NCI-H2029 (cell line): Measurements from ENCODE around the gene MN1.

Experiments
- DNase-seq: peaks from one replicate; lab custom pipeline; 2025; lab: John Stamatoyannopoulos, UW

Gene MN1

GRCh38 chr22:27785831-27786230, 15.7 kb downstream of the MN1 start:
- DNase-seq = no peak

DNA sequence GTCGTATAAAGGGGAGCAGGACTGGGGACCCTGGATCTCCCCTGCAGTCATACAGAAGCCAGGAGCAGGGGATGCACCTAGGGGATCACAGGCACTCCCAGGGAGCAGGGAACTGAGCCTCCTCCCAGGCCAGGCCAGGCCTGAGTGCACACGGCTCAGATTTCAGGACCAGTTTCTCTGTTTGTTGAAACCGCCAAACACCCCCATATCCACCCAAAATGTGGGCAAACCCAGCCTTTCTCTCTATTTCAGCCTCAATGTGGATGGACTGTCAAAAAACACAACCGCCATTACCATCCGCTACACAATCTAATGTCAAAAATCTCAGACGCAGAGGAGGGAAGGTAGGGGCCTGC, 17.5 kb downstream of the MN1 start:
- DNase-seq = no peak

DNA sequence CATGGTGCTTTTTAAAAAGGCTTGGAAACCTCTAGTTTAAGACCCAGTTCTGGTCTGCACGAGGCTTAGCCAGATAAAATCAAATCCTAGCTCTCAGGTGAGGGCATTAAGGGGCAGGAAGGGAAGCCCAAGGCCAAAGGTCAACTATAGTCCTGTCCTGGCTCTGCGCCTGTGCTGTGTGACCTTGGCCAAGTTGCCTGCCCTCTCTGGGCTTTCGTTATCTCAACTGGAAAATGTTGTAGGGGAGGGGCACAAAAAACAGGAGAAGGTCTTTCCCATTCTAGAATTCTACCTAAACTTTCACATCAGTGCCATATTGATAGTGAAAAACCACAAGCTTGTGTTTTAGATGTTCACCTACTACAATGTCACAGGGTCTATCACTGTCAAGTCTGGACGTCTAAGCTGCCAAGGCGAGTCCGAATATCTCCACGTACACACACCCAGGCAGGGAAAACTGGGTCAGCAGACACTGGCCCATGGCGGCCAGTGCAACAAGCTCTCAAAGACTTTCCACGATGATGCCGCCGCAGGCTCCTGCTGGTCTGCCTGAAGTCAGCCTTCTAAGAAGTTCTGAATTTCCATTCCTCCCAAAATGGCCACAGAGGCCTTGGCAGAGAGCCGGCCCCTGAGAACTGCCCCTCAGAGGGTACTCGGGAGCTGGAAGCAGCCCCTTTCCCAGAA, 18.0 kb downstream of the MN1 start:
- DNase-seq = no peak

DNA sequence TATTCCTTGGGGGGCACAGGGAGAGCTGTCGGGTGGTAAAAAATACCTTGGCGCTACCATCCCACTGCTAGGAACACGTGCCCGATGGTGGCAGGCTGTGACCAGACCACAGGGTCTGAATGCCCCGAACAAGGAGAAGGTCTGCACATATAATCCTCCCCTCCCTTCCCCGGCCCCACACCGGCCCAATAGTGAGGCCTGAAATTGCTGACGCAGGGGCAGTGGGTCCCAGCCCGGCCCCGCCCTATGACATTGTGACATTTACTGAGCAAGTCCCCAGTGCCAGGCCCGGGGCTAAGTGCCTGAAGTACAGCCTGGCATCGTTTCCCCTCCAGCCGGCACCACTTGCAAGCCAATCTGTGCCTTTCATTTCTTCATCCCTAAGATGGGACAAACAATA, 19.5 kb downstream of the MN1 start:
- DNase-seq = no peak

GRCh38 chr22:27780161-27780575, 21.4 kb downstream of the MN1 start:
- no peak for DNase-seq

- no peak for DNase-seq
Measured at GRCh38 chr22:27779643-27780042, 21.9 kb downstream of the MN1 start.

DNA sequence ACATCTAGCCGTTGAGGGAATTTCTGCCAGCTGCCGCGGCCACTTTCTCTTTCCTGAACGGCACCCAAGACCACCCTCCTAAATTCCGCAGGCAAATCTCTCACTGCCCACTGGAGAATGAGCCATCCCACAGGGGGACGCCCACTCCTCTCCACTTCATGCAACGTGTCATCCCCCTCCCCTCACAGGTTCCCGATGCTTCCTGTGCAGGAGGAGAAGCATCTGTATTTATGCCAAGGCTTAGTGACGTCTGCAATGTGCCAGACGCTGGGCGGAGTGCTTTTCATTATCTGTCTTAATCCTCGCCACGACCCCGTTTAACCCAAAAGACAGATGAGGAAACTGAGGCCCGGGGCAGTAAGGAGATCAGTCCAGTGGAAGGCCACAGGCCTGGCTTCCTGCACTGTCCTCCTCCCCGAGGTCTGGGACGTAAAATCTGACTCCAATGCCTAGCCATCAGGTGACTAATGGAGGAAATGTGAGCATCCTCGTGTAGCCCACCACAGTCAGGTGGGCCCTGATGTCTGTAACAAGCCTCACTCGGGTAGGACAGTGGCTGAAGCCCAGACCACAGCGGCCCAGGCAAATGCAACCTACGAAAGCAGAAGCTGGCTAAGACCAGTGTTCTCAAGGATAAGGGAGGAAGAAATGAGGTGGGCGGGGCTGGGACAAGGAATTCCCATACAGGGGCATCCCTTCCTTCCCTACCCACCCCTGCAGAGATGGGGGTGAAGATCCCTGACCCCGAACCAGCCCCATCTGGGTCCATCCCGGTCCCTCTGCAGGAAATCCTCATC, 23.1 kb downstream of the MN1 start:
- DNase-seq = no peak

GRCh38 chr22:27777128-27777527, 24.4 kb downstream of the MN1 start:
- DNase-seq = no peak

DNA sequence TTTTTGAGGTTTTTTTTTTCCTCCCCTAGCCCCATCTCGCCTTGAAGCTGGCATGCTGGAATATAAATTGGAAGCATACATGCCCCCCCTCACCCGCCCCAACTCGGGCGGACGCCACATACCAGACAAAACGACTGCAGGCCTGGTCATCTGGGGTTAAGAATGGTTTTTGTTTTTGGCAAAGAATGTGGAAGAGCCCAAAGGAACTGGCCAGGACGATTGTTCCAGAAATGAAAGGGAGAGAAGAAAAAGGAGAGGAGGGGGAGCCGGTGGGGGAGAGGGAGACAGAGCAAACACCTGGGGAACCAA, 25.0 kb downstream of the MN1 start:
- DNase-seq = no peak

DNA sequence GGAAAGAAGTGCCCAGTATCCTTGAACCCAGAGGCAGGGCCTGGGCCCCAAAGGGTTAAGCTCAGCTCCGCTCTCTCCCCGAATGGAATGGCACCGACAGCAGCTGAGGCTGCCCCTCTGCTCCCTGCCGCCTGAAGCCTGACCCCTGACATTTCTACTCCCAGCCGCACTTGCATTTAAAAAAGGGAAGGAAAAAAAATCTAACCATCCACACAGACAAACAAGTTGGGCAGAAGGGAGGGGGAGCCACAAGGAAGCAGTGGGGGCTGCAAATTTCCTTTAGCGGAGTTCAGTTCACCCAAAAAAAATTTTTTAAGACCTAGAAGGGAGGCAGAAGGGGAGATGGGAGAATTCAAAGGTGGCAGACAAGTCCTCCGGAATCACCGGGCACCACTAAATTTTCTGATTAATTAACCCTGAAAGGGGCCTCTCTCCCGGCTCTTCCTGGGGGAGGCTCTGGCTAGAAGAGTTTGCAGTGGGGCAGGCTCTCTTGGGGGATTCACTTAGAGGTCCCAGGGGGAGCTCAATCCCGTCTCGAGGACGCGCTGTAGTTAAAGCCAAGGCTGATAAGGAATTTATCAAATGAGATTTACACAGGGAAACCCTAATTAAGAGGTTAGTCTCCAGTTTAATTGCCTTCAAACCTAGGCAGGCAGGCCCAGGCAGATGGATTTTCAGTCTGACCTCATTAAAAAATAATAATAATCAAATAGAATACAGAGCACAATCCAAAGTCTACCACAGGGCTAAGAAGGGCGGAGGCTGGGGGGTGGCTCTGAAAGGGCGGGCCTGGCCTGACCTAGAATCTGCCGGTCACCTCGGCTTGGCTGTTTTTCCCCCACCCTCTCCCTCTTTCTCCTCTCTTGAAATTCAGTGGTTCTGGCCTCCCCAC, 25.6 kb downstream of the MN1 start:
- no peak for DNase-seq

DNA sequence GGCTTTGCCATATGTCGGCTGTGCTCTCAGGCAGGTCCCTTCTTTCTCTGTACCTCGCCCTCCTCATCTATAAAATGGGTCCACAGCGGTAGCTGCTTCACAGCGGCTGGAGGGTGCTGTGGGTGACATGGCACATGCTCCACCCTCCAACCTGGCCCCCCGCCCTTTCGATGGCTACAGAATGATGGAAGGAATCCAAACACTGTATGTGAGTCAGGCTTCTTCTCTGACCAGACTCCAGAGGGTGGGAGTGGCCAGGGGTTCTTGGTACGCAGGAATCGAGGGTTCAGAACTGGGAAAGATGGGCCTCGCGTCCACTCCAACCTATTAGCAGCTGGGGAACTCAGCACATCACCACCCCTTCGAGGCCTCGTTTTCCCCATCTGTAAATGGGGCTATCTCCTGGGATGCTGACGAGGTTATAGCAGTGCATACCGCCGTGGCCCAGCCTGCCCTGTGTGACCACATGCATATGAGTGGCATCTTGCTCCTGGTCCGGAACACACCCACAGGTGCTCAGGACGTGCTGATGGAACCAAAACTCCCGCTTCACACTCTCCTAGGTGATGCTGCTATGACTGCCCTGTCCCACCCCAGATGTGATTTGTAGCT, 26.4 kb downstream of the MN1 start:
- DNase-seq = no peak

- no peak for DNase-seq
Measured at GRCh38 chr22:27774200-27774599, 27.4 kb downstream of the MN1 start.

- no peak for DNase-seq
Measured at GRCh38 chr22:27772984-27773498, 28.5 kb downstream of the MN1 start.

GRCh38 chr22:27772081-27772983, 29.2 kb downstream of the MN1 start:
- no peak for DNase-seq

DNA sequence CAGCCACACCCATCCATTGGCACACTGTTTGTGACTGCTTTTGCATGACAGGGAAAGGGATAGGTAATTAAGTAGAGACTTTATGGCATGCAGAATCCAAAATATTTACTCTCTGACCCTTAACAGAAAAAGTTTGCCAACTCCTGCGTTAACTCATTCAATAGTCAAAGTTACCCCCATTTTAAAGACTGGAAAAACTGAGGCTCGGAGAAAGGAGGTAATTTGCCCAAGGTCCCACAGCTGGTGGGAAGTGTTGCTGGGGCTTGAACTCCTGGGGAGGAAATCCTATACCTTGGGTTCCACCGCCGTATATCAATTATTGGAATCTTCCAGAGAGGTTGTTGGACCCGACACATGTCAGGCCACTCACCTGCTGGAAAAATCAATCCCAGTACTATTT, 29.9 kb downstream of the MN1 start:
- DNase-seq = no peak

DNA sequence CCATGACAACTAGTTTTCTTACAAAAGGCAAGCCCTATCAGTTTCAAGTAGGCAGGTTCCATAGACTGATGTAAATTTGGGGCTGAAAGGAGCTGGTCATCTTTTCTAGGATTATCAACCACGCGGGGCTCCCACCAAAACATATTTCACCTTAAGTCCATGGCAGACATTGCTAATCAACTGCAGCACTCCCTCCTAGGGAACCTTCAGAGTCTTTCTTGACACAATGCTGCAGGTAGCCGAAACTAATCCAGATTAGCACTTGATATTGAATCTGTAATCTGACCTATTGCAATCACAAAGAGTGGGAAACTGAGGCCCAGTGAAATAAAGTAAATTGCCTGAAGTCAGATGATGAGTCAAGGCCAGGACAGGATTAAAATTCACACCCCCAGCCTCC, 32.5 kb downstream of the MN1 start:
- DNase-seq = no peak

DNA sequence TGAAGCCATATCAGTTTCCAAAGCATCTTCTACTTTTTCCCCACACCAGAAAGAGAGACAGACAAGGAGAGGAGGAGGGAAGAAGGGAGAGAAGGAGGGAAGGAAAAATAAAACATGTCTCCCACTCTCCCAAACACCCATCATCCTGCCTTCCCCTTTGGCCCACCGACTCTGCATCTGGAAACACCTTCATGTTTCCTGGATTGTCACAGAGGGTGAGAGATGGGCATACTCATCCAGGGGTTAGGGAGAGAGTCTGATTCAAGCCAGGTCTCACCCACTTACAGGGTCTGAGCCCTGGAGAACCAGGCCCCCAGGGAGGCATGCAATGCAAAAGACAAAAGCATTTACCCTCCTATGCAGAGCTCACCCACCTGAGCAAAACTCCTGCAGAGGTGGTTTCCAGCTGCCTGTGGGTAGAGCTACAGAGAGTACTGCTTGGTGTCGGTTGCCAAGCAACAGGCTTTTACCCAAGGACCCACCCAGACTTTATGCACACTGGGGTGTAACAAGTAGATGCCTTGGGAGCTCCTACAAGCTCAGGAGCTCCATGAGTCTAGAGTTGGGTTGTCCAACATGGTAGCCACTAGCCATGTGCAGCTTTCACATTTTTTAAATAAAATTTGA, 33.4 kb downstream of the MN1 start:
- DNase-seq = no peak

- no peak for DNase-seq
Measured at GRCh38 chr22:27766679-27767078, 34.9 kb downstream of the MN1 start.

DNA sequence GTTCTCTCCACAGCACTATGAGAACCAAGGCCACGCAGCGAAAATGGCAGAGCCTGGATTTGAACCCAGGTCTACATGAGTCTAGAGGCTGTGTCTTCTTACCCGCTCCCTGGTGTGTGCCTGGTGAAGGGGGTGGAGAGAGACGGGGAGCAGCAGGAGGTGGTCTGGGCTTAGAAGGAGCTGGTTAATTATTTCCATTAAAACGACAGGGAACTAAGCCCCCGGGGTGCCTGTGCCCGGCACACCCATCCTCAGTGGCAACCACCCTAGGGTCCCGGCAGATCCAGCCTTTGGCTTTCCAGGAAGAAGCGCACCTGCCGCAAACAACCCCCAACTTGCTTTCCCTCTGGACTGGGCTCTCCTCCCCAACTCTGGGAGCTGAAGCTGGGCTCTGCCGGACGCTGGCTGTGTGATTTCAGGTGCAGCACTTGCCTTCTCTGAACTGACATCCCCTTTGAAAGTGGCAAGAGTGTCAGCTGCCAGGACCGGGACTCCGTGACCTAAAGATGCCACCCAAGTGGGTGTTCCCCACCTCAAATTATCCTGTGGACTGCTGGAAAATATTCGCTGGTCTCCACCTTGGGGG, 35.8 kb downstream of the MN1 start:
- DNase-seq = no peak

GRCh38 chr22:27764722-27765236, 36.8 kb downstream of the MN1 start:
- DNase-seq = no peak
